ENCODE measurements around the gene LRRC7. TPM values are rescaled to one million over a fixed set of nuclear protein-coding genes. Genes with fewer than 3 reads are reported as not detected.

The LRRC7 gene
- polyA plus RNA-seq, 1 experiment: not detected

DNA sequence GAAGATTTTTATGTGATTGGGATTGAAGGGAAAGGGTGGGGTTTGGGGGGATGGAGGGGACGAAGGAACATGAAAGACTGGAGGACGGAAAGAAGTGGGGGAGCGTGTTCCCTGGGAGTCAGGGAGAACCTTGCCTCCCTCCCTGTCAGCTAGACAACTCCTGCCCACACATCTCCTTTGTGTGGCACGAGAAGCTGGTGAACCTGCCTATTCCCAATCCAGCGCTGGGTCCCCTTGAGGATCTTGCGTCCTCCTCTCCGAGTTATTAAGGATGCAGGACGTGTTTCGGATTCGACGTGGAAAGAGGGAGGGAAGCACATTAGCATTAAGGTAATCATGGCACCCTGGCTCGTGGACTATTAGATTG lies 1.4 kb downstream of the LRRC7 start:
- H3K27me3 ChIP-seq (ENCODE audit: control insufficient read depth, insufficient read depth, low read length): peaks cover 39% of the 10 kb centered on the region
- TF ChIP-seq, protein P1, sequence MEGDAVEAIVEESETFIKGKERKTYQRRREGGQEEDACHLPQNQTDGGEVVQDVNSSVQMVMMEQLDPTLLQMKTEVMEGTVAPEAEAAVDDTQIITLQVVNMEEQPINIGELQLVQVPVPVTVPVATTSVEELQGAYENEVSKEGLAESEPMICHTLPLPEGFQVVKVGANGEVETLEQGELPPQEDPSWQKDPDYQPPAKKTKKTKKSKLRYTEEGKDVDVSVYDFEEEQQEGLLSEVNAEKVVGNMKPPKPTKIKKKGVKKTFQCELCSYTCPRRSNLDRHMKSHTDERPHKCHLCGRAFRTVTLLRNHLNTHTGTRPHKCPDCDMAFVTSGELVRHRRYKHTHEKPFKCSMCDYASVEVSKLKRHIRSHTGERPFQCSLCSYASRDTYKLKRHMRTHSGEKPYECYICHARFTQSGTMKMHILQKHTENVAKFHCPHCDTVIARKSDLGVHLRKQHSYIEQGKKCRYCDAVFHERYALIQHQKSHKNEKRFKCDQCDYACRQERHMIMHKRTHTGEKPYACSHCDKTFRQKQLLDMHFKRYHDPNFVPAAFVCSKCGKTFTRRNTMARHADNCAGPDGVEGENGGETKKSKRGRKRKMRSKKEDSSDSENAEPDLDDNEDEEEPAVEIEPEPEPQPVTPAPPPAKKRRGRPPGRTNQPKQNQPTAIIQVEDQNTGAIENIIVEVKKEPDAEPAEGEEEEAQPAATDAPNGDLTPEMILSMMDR (IDR thresholded peaks at IDR 0.05; ENCODE audit: low read depth, low read length): no peak
- H3K4me3 ChIP-seq (ENCODE audit: low read depth, low read length): no peak overlapping the region
- H3K27ac ChIP-seq (ENCODE audit: low read depth, low read length): no peak overlapping the region
- DNase-seq (ENCODE audit: low read depth, low spot score): no peak
- ChIA-PET POLR2A (no interaction called here), CTCF (no interaction called here)
- no peaks in the 10 kb centered on the region; the same call in 1 of the 2 replicates for H3K9me3 ChIP-seq (ENCODE audit: control insufficient read depth, insufficient read depth, low read length)

DNA sequence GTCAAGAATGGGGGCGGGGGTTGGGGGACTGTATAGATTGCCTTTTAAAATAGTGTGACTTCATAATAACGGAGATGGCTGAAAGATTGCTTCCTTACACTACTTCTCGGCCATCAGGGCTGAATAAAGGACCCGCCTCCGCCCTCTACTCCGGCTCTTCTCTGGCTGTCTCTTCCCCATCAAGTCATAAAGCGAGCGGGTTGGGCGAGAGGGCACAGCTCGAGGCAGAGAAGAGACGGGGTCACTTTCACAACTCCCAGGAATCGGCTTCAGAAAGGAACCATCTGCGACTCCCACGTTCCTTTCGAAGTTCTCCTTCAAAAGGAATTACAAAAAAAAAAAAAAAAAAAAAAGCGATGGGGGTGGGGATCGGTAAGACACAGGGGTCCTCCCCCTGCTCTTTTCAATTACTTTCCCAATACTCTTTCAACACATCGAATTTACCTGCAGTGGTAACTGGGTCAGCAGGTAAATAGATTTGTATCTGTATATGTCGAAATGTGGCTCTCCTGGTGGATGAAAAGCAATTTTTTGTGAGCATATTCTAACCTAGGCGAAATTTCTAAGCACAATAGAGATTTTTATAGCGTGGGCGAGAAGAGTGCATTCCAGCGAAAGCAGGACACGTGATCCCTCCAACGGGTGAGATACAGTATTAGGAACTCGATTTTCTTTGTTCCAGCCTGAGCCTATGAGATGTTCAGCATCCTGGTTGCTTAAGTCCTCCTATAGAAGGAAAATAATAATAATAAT lies 2.0 kb downstream of the LRRC7 start:
- no peak overlapping the region for H3K27ac ChIP-seq (ENCODE audit: low read depth, low read length)
- POLR2A ChIA-PET: no interaction called here
- H3K9me3 ChIP-seq (ENCODE audit: control insufficient read depth, insufficient read depth, low read length): no peaks in the 10 kb centered on the region; the same call in 1 of the 2 replicates
- no peak overlapping the region for H3K4me3 ChIP-seq (ENCODE audit: low read depth, low read length)
- no peak for DNase-seq (ENCODE audit: low read depth, low spot score)
- TF ChIP-seq, protein P1 (IDR thresholded peaks at IDR 0.05; ENCODE audit: low read depth, low read length): no peak
- CTCF ChIA-PET: no interaction called here
- peaks cover 39% of the 10 kb centered on the region for H3K27me3 ChIP-seq (ENCODE audit: control insufficient read depth, insufficient read depth, low read length)

DNA sequence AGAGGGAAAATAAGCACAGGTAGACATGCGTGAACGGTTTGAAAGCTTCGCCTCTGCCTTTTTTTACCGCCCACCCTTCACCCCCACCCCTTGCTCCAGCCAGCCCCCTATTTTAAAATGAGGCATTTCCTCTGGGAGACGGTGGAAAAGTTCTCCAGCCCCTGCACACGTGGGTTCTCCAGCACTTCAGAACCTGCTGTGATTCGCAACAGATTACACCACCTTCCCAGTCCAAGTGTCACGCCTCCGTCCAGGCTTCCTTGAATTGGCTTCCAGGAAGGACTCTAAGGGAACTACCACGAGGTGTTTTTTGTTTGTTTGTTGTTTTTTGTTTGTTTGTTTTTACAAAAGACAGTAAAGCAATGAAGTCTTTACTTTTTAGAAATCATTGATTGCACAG lies 2.6 kb downstream of the LRRC7 start:
- TF ChIP-seq, protein P1 (IDR thresholded peaks at IDR 0.05; ENCODE audit: low read depth, low read length): no peak
- Histone ChIP-seq H3K27me3 (ENCODE audit: control insufficient read depth, insufficient read depth, low read length) (peaks cover 39% of the 10 kb centered on the region), H3K9me3 (ENCODE audit: control insufficient read depth, insufficient read depth, low read length) (no peaks in the 10 kb centered on the region; the same call in 1 of the 2 replicates), H3K4me3 (ENCODE audit: low read depth, low read length) (no peak overlapping the region), H3K27ac (ENCODE audit: low read depth, low read length) (no peak overlapping the region)
- ChIA-PET POLR2A (no interaction called here), CTCF (no interaction called here)
- DNase-seq (ENCODE audit: low read depth, low spot score): no peak

DNA sequence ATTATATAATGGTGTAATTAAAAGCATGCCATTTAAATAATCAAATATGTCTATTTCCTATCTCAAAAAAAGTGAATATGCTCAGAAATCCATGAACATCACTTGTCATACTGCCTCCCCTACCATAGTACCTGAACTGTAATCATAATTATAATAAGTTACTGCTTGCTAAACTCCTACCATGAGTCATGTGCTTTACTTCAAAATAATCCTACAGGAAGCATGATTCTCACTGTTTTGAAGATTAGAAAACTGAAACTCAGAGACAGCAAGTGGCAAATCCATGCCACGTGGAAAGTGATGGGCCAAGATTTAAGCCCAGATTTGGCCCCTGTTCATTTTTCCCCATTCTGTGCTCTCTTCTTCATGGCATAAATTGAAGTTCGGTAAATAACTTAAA lies 5.2 kb downstream of the LRRC7 start:
- Histone ChIP-seq H3K9me3 (ENCODE audit: control insufficient read depth, insufficient read depth, low read length) (no peaks in the 10 kb centered on the region), H3K27ac (ENCODE audit: low read depth, low read length) (no peak overlapping the region), H3K27me3 (ENCODE audit: control insufficient read depth, insufficient read depth, low read length) (peaks cover 21% of the 10 kb centered on the region), H3K4me3 (ENCODE audit: low read depth, low read length) (no peak overlapping the region)
- POLR2A ChIA-PET: no interaction called here
- TF ChIP-seq, protein P1 (IDR thresholded peaks at IDR 0.05; ENCODE audit: low read depth, low read length): no peak
- CTCF ChIA-PET: no interaction called here
- no peak for DNase-seq (ENCODE audit: low read depth, low spot score)

DNA sequence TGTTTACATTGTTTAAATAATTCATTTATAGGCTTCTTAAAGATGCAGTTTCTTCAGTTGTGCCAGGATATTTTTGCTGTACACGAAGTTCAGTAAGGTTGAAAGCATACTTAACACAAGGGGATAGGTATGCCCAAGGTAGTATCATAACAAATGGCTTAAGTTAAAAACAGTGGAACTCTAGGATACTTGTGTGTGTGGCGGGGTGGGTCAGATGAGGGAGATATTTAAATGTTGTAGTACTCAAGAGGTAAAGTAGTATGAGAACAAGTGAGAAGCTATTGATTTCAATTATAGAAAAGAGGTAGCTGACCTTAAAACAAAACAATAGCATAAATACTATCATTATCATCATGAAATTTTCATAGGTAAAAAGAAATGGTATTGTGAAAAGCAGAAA lies 6.2 kb downstream of the LRRC7 start:
- H3K4me3 ChIP-seq (ENCODE audit: low read depth, low read length): no peak overlapping the region
- no peak overlapping the region for H3K27ac ChIP-seq (ENCODE audit: low read depth, low read length)
- peaks cover 12% of the 10 kb centered on the region for H3K27me3 ChIP-seq (ENCODE audit: control insufficient read depth, insufficient read depth, low read length)
- H3K9me3 ChIP-seq (ENCODE audit: control insufficient read depth, insufficient read depth, low read length): no peaks in the 10 kb centered on the region
- POLR2A ChIA-PET: no interaction called here
- DNase-seq (ENCODE audit: low read depth, low spot score): no peak
- TF ChIP-seq, protein P1 (IDR thresholded peaks at IDR 0.05; ENCODE audit: low read depth, low read length): no peak
- CTCF ChIA-PET: no interaction called here

All from AG04450 (cell line).